Prostate gland (tissue), 2 donors: Measurements from ENCODE around the gene PTGDR. TPM values are rescaled to one million over a fixed set of nuclear protein-coding genes. Genes with fewer than 3 reads are reported as not detected.

Experiments
- DNase-seq: peaks from one replicate; pipeline ENCODE4 v3.0.0-alpha.2; 2019; ENCODE audit warnings: low spot score
- H3K27ac ChIP-seq, 2 donors: fragments of 200-600 bp; sonication (generic); 2 replicates each; pipeline ENCODE4 v1.5.1; 2017 to 2019
- H3K27me3 ChIP-seq: fragments of 200-600 bp; sonication (generic); replicated peaks from 2 replicates; pipeline ENCODE4 v1.5.1; 2019; ENCODE audit not compliant: insufficient read depth
- H3K36me3 ChIP-seq, 2 donors: fragments of 200-600 bp; sonication (generic); 1 replicate in 1 of 2; 2 replicates in 1 of 2; pipeline versions ENCODE4 v1.5.1 to v1.8.1; 2017 to 2019
- H3K4me1 ChIP-seq: fragments of 200-600 bp; sonication (generic); replicated peaks from 2 replicates; pipeline ENCODE4 v1.5.1; 2019
- H3K4me3 ChIP-seq, 2 donors: fragments of 200-600 bp; sonication (generic); 2 replicates each; pipeline ENCODE4 v1.5.1; 2017 to 2019
- H3K9me3 ChIP-seq: fragments of 200-600 bp; sonication (generic); 2 replicates; pipeline ENCODE4 v1.5.1; 2017
- CTCF ChIP-seq, 4 experiments: fragments of 200-600 bp in 2 of 4; fragments of 450-650 bp in 2 of 4; sonication (generic) in 2 of 4; IDR thresholded peaks; 1 replicate in 3 of 4; 2 replicates in 1 of 4; pipeline ENCODE4 v1.5.1; 2016 to 2019; ENCODE audit warnings: antibody characterized with exemption in 4 of 4, mild to moderate bottlenecking in 2 of 4, moderate library complexity in 2 of 4
- POLR2A ChIP-seq: fragments of 450-650 bp; IDR thresholded peaks from one replicate; pipeline ENCODE4 v1.6.1; 2016; ENCODE audit warnings: antibody characterized with exemption, mild to moderate bottlenecking
- POLR2AphosphoS5 ChIP-seq: sonication (generic); formaldehyde crosslinking; IDR thresholded peaks from one replicate; pipeline ENCODE4 v1.6.1; 2017; ENCODE audit warnings: antibody characterized with exemption
- WGBS: methylation state at CpG from one replicate; pipeline ENCODE4 v1.1.5; 2018; 5-methylcytosine and 5-hydroxymethylcytosine counted together
- intact Hi-C: fragments of 100-400 bp; cut with DNase I; formaldehyde crosslinking; loops from one replicate; pipeline ENCODE4 v1.14.2; 2022
- total RNA-seq, 2 donors: library from RNA; depleted of rRNA; stranded (reverse); fragments of >200 nt; gene quantifications; one replicate each; pipeline ENCODE4 v1.1.0, GENCODE V29; 2016

PTGDR gene
- total RNA-seq, 2 donors from 2014 or later, result 0.55 to 0.74 TPM

DNA sequence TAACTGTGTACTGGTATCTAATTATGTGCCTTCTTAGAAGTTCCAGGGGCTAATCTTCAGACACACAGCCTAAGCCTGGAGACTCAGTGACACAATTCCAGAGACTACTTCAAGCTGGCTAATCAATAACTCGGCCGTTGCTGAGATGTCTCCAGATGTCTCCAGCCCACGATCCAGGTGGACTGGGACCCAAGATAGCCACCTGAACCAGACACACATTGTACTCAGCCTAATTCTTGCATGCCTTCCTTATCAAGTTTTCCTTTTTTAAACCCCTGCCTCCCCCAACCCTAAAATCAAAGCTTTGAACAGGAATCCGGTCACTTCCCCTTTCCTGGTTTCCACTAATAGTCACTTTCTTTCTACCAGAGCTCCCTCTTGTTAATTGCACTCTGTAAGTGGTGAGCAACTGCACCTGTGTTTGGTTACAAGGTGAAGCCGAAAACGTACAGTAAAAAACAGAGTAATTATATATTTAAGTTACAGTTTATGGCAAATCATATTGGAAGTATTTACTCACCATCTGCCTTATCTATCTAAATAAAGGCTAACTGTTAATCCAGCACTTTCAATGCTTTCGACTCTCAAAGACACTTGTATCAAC lies 39.8 kb upstream of the PTGDR start:
- H3K9me3 ChIP-seq, result no peaks in the 10 kb centered on the region
- H3K27ac ChIP-seq, result no peak overlapping the region
- TF ChIP-seq CTCF (IDR thresholded peaks at IDR 0.05) (no peak), POLR2AphosphoS5 (no peak), POLR2A (no peak)
- H3K4me3 ChIP-seq, result no peak overlapping the region
- no peaks in the 10 kb centered on the region for H3K36me3 ChIP-seq
- 71% methylated on average over 7 of the region's 7 CpGs for WGBS
- no peak for DNase-seq
- H3K27me3 ChIP-seq, result no peaks in the 10 kb centered on the region
- H3K4me1 ChIP-seq, result no peaks in the 10 kb centered on the region
- intact Hi-C loops, result no loop called here

- H3K27ac ChIP-seq, result no peak overlapping the region
- no peaks in the 10 kb centered on the region for H3K36me3 ChIP-seq
- 43% methylated on average over 2 of the region's 2 CpGs for WGBS
- no peaks in the 10 kb centered on the region for H3K27me3 ChIP-seq
- no peak overlapping the region for H3K4me3 ChIP-seq
- intact Hi-C loops, result no loop called here
- no peak for TF ChIP-seq CTCF (IDR thresholded peaks at IDR 0.05)
- TF ChIP-seq POLR2AphosphoS5, result no peak
- TF ChIP-seq POLR2A, result no peak
- no peaks in the 10 kb centered on the region for H3K9me3 ChIP-seq
- DNase-seq, result no peak
- no peaks in the 10 kb centered on the region for H3K4me1 ChIP-seq
Measured at GRCh38 chr14:52233693-52234092, 33.8 kb upstream of the PTGDR start.

GRCh38 chr14:52235434-52235833 lies 32.1 kb upstream of the PTGDR start:
- no peak for DNase-seq
- Histone ChIP-seq H3K9me3 (no peaks in the 10 kb centered on the region), H3K27ac (no peak overlapping the region), H3K4me1 (no peaks in the 10 kb centered on the region), H3K27me3 (no peaks in the 10 kb centered on the region), H3K36me3 (no peaks in the 10 kb centered on the region), H3K4me3 (no peak overlapping the region)
- WGBS, result 82% methylated on average over 2 of the region's 2 CpGs
- intact Hi-C loops, result no loop called here
- TF ChIP-seq POLR2AphosphoS5 (no peak), POLR2A (no peak), CTCF (IDR thresholded peaks at IDR 0.05) (no peak)

GRCh38 chr14:52235866-52236510 lies 31.5 kb upstream of the PTGDR start:
- no peaks in the 10 kb centered on the region for H3K36me3 ChIP-seq
- H3K27ac ChIP-seq, result no peak overlapping the region
- WGBS, result 76% methylated on average over 7 of the region's 7 CpGs
- intact Hi-C loops, result no loop called here
- H3K4me3 ChIP-seq, result no peak overlapping the region
- H3K27me3 ChIP-seq, result no peaks in the 10 kb centered on the region
- TF ChIP-seq CTCF (IDR thresholded peaks at IDR 0.05) (no peak), POLR2AphosphoS5 (no peak), POLR2A (no peak)
- no peaks in the 10 kb centered on the region for H3K9me3 ChIP-seq
- DNase-seq, result no peak
- no peaks in the 10 kb centered on the region for H3K4me1 ChIP-seq

DNA sequence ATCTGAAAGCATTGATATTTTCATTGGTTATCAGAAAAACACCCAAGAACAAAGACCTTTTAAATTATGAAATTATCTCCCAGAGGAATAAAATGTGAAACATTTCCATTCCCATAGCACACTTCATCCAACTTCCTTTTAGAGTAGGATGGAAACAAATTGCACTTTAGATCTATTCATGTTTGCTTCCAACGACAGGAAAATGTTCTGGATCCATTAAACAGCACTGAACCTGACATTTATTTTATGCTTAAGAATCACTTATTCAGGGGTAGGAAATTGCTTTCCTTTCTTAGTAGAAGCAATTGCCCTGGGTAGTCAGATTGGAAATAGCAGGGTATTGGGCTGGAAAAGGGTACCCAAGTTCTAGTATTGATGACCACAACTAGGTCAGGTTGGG lies 28.8 kb upstream of the PTGDR start:
- H3K4me3 ChIP-seq, result no peak overlapping the region
- H3K9me3 ChIP-seq, result no peaks in the 10 kb centered on the region
- TF ChIP-seq POLR2A, result no peak
- no peak for TF ChIP-seq CTCF (IDR thresholded peaks at IDR 0.05)
- no peak for TF ChIP-seq POLR2AphosphoS5
- DNase-seq, result no peak
- WGBS, result 65% methylated on average over 1 of the region's 1 CpG
- no peaks in the 10 kb centered on the region for H3K27me3 ChIP-seq
- H3K4me1 ChIP-seq, result no peaks in the 10 kb centered on the region
- H3K27ac ChIP-seq, result no peak overlapping the region
- intact Hi-C loops, result no loop called here
- no peaks in the 10 kb centered on the region for H3K36me3 ChIP-seq
